Measurements from ENCODE around the gene TCEANC2.

The TCEANC2 gene

GRCh38 chr1:54117815-54118563 is 64.6 kb downstream of the TCEANC2 start:
- FAIRE-seq: no peak

GRCh38 chr1:54118704-54119103 is 65.3 kb downstream of the TCEANC2 start:
- no peak for FAIRE-seq

- FAIRE-seq: no peak
Observed at GRCh38 chr1:54120018-54120697, 66.8 kb downstream of the TCEANC2 start.

GRCh38 chr1:54120698-54121481 is 67.5 kb downstream of the TCEANC2 start:
- FAIRE-seq: no peak

GRCh38 chr1:54121482-54122134 is 68.2 kb downstream of the TCEANC2 start:
- FAIRE-seq: no peak

- no peak for FAIRE-seq
Observed at GRCh38 chr1:54122135-54122751, 68.8 kb downstream of the TCEANC2 start.

GRCh38 chr1:54122992-54123391 is 69.6 kb downstream of the TCEANC2 start:
- FAIRE-seq: no peak

- FAIRE-seq: no peak
Observed at GRCh38 chr1:54124472-54124871, 71.1 kb downstream of the TCEANC2 start.

- no peak for FAIRE-seq
Observed at GRCh38 chr1:54124906-54125305, 71.5 kb downstream of the TCEANC2 start.

- FAIRE-seq: no peak
Observed at GRCh38 chr1:54125386-54126070, 72.1 kb downstream of the TCEANC2 start.

GRCh38 chr1:54126271-54126815 is 72.9 kb downstream of the TCEANC2 start:
- FAIRE-seq: no peak

- FAIRE-seq: no peak
Observed at GRCh38 chr1:54127594-54128300, 74.3 kb downstream of the TCEANC2 start.

GRCh38 chr1:54129858-54130257 is 76.5 kb downstream of the TCEANC2 start:
- FAIRE-seq: no peak

- FAIRE-seq: no peak
Observed at GRCh38 chr1:54131419-54131818, 78.0 kb downstream of the TCEANC2 start.

- no peak for FAIRE-seq
Observed at GRCh38 chr1:54132495-54132894, 79.1 kb downstream of the TCEANC2 start.

GRCh38 chr1:54134295-54134694 is 80.9 kb downstream of the TCEANC2 start:
- no peak for FAIRE-seq

- FAIRE-seq: no peak
Observed at GRCh38 chr1:54135436-54136120, 82.2 kb downstream of the TCEANC2 start.

- FAIRE-seq: no peak
Observed at GRCh38 chr1:54136269-54136896, 83.0 kb downstream of the TCEANC2 start.

- FAIRE-seq: no peak
Observed at GRCh38 chr1:54136963-54137533, 83.6 kb downstream of the TCEANC2 start.
